ENCODE results near the gene NR4A1. TPM values are rescaled to one million over a fixed set of nuclear protein-coding genes. Genes with fewer than 3 reads are reported as not detected.

Gene NR4A1
- total RNA-seq, 1 experiment from 2014 or later = 26.9 TPM

DNA sequence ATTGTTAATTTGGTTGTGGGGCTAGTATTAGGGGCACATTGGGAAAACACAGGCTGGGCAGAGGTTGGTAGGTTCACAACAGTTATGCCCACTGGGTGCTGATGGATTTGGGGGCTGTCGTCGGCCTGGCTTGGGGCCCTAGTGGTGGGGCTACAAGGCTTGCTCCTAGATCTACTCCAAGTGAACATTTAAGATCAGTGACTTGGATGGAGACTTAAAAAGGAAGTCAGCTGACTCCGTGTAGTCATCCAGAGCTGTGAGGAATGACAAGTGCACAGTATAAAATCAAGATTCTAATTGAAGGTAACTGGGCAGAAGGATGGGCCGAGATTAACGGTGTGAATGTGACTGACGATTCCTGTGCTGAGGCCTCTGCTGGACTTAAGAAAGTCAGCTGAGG, 12.8 kb upstream of the NR4A1 start (continued):
- TF ChIP-seq, protein P1, sequence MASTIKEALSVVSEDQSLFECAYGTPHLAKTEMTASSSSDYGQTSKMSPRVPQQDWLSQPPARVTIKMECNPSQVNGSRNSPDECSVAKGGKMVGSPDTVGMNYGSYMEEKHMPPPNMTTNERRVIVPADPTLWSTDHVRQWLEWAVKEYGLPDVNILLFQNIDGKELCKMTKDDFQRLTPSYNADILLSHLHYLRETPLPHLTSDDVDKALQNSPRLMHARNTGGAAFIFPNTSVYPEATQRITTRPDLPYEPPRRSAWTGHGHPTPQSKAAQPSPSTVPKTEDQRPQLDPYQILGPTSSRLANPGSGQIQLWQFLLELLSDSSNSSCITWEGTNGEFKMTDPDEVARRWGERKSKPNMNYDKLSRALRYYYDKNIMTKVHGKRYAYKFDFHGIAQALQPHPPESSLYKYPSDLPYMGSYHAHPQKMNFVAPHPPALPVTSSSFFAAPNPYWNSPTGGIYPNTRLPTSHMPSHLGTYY (CRISPR knock-in tag; IDR thresholded peaks at IDR 0.05) = no peak
- TF ChIP-seq, protein P2, sequence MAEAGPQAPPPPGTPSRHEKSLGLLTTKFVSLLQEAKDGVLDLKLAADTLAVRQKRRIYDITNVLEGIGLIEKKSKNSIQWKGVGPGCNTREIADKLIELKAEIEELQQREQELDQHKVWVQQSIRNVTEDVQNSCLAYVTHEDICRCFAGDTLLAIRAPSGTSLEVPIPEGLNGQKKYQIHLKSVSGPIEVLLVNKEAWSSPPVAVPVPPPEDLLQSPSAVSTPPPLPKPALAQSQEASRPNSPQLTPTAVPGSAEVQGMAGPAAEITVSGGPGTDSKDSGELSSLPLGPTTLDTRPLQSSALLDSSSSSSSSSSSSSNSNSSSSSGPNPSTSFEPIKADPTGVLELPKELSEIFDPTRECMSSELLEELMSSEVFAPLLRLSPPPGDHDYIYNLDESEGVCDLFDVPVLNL (CRISPR knock-in tag; IDR thresholded peaks at IDR 0.05; ENCODE audit: borderline replicate concordance, low read depth) = no peak
- no peak for TF ChIP-seq JUN (CRISPR knock-in tag; IDR thresholded peaks at IDR 0.05)
- TF ChIP-seq, protein P3, sequence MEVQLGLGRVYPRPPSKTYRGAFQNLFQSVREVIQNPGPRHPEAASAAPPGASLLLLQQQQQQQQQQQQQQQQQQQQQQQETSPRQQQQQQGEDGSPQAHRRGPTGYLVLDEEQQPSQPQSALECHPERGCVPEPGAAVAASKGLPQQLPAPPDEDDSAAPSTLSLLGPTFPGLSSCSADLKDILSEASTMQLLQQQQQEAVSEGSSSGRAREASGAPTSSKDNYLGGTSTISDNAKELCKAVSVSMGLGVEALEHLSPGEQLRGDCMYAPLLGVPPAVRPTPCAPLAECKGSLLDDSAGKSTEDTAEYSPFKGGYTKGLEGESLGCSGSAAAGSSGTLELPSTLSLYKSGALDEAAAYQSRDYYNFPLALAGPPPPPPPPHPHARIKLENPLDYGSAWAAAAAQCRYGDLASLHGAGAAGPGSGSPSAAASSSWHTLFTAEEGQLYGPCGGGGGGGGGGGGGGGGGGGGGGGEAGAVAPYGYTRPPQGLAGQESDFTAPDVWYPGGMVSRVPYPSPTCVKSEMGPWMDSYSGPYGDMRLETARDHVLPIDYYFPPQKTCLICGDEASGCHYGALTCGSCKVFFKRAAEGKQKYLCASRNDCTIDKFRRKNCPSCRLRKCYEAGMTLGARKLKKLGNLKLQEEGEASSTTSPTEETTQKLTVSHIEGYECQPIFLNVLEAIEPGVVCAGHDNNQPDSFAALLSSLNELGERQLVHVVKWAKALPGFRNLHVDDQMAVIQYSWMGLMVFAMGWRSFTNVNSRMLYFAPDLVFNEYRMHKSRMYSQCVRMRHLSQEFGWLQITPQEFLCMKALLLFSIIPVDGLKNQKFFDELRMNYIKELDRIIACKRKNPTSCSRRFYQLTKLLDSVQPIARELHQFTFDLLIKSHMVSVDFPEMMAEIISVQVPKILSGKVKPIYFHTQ (CRISPR knock-in tag; IDR thresholded peaks at IDR 0.05) = no peak

DNA sequence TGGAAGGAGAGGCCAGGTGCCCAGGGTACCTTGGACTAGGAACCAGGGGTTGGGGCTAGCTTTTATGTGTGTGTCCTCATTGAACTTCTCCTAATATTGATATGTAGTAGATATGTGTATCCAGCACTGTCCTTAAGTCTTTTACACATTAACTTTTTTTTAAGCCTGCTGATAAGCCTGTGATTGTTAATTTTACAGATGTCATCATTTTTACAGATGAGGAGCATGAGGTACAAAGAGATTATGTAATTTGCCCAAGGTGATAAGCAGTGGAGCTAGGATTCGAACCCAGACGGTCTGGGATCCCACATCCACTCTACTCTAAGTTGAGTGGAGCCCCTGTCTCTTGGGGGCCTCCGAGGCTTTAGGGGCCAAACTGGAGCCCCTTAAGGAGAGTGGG, 10.2 kb upstream of the NR4A1 start:
- peaks cover 14% of the 10 kb centered on the region for H3K27me3 Mint-ChIP-seq (ENCODE audit: low read depth)
- H3K4me1 Mint-ChIP-seq = peaks cover 17% of the 10 kb centered on the region
- CTCF ChIA-PET = interaction anchor here (0.9 to 7.1 kb wide), 2 partner anchors 16 to 42 kb away, joined by 3 to 130 read pairs; no protein-coding TSS in a partner anchor

DNA sequence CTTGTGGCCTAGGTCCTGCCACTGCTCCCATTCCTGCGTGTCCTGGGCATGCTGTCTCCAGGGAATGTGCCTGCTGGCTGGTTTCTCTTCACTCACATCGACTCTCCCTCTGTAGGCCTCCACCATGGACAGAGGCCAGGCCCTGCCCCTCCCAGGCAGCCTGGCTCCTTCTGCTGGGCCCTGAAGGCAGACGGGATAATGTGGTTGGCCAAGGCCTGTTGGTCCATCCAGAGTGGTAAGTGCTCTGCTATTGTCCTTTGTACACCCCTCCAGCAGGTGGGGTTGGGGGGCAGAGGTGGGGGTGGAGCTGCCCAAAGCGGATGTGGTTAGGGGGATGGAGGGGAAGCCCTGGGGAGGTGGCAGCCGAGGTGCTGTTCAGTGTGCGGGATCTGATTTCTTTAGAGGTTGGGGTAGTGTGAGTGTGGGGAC, 9.5 kb upstream of the NR4A1 start:
- TF ChIP-seq PRRX2 (CRISPR knock-in tag; IDR thresholded peaks at IDR 0.05) = no peak
- no peak for TF ChIP-seq EMX1 (CRISPR knock-in tag; IDR thresholded peaks at IDR 0.05)
- no peak for TF ChIP-seq TCF7 (CRISPR knock-in tag; IDR thresholded peaks at IDR 0.05; ENCODE audit: low read depth)
- TF ChIP-seq FOXK1 (CRISPR knock-in tag; IDR thresholded peaks at IDR 0.05) = no peak
- no peak for TF ChIP-seq SMAD3 (CRISPR knock-in tag; IDR thresholded peaks at IDR 0.05; ENCODE audit: borderline replicate concordance)
- no peak for TF ChIP-seq RELA (CRISPR knock-in tag; IDR thresholded peaks at IDR 0.05; ENCODE audit: borderline replicate concordance)
- no peak for TF ChIP-seq ZNF396 (CRISPR knock-in tag; IDR thresholded peaks at IDR 0.05; ENCODE audit: borderline replicate concordance)
- TF ChIP-seq, protein P4, sequence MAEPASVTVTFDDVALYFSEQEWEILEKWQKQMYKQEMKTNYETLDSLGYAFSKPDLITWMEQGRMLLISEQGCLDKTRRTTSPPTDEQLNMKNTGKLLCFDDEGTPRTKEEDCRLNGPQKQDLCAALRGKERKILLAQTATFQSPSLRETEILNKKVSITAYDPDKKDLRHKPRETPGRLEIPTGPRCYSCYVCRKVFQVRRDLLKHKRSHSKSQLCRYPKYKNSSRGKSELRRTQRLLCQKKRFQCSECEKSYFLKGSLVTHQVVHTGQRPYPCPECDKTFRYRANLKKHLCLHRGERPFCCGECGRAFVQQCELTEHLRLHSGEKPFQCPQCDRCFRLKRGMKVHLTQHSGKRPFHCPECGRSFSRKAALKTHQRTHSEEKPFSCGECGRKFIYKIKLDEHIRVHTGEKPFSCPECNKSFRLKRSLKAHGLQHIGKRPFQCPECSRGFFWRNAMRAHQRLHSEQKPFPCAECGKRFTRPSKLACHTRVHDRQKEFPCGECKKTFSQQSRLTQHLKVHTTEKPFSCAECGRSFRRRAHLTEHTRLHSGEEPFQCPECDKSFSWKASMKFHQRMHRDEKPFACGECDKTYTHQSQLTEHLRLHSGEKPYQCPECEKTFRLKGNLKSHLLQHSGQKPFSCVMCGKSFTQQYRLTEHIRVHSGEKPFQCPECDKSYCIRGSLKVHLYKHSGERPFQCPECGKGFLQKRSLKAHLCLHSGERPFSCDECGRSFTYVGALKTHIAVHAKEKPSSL (CRISPR knock-in tag; conservative IDR thresholded peaks at IDR 0.05) = no peak
- TF ChIP-seq SP1 (CRISPR knock-in tag; conservative IDR thresholded peaks at IDR 0.05) = no peak
- no peak for TF ChIP-seq SMAD4 (CRISPR knock-in tag; IDR thresholded peaks at IDR 0.05)
- TF ChIP-seq, protein P5, sequence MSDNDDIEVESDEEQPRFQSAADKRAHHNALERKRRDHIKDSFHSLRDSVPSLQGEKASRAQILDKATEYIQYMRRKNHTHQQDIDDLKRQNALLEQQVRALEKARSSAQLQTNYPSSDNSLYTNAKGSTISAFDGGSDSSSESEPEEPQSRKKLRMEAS (CRISPR knock-in tag; IDR thresholded peaks at IDR 0.05) = no peak
- peaks cover 12% of the 10 kb centered on the region for H3K4me1 Mint-ChIP-seq
- no peak overlapping the region for H3K27ac Mint-ChIP-seq
- peaks cover 8% of the 10 kb centered on the region; the same call in 1 of the 2 replicates for H3K27me3 Mint-ChIP-seq (ENCODE audit: low read depth)
- CTCF ChIA-PET = interaction anchor here (0.9 to 7.1 kb wide), 2 partner anchors 16 to 41 kb away, joined by 3 to 130 read pairs; no protein-coding TSS in a partner anchor
- no peaks in the 10 kb centered on the region for H3K36me3 Mint-ChIP-seq
- H3K4me3 Mint-ChIP-seq = no peak overlapping the region
- no peaks in the 10 kb centered on the region for H3K9me3 Mint-ChIP-seq
- POLR2A ChIA-PET = interaction anchor here (1.1 kb wide), 1 partner anchor 9 kb away, joined by 4 read pairs; the partner anchor contains the start of gene NR4A1
- peak; percentile 65 for ATAC-seq
- DNase-seq (ENCODE audit: low spot score) = peak; percentile 42

More for the DNA sequence above, 10.2 kb upstream of the NR4A1 start:
- Mint-ChIP-seq H3K9me3 (no peaks in the 10 kb centered on the region), H3K4me3 (no peak overlapping the region), H3K27ac (no peak overlapping the region), H3K36me3 (no peaks in the 10 kb centered on the region)
- DNase-seq (ENCODE audit: low spot score) (no peak), ATAC-seq (no peak)
- POLR2A ChIA-PET = interaction anchor here (0.9 to 1.1 kb wide), 3 partner anchors 10 to 40 kb away, joined by 4 to 5 read pairs (median 4); partner anchors contain the start of gene NR4A1
- no peak for TF ChIP-seq IRF2 (CRISPR knock-in tag; IDR thresholded peaks at IDR 0.05; ENCODE audit: borderline replicate concordance, low read depth)
- no peak for TF ChIP-seq MXD4 (CRISPR knock-in tag; IDR thresholded peaks at IDR 0.05; ENCODE audit: borderline replicate concordance)
- TF ChIP-seq, protein P6, sequence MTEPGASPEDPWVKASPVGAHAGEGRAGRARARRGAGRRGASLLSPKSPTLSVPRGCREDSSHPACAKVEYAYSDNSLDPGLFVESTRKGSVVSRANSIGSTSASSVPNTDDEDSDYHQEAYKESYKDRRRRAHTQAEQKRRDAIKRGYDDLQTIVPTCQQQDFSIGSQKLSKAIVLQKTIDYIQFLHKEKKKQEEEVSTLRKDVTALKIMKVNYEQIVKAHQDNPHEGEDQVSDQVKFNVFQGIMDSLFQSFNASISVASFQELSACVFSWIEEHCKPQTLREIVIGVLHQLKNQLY (CRISPR knock-in tag; IDR thresholded peaks at IDR 0.05) = no peak
- TF ChIP-seq, protein P7, sequence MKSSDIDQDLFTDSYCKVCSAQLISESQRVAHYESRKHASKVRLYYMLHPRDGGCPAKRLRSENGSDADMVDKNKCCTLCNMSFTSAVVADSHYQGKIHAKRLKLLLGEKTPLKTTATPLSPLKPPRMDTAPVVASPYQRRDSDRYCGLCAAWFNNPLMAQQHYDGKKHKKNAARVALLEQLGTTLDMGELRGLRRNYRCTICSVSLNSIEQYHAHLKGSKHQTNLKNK (CRISPR knock-in tag; IDR thresholded peaks at IDR 0.05) = no peak
- TF ChIP-seq JUN (CRISPR knock-in tag; IDR thresholded peaks at IDR 0.05) = no peak
